GM11168 (cell line): Measurements from ENCODE around the gene RASGRP1.

Source experiments
- in situ Hi-C: fragments of 300-500 bp; cut with MboI; formaldehyde crosslinking; loops from one replicate; pipeline ENCODE4 v1.12.0; 2022; ENCODE audit warnings: low sequenced_read_pairs; ENCODE audit not compliant: unreplicated experiment

The RASGRP1 gene

DNA sequence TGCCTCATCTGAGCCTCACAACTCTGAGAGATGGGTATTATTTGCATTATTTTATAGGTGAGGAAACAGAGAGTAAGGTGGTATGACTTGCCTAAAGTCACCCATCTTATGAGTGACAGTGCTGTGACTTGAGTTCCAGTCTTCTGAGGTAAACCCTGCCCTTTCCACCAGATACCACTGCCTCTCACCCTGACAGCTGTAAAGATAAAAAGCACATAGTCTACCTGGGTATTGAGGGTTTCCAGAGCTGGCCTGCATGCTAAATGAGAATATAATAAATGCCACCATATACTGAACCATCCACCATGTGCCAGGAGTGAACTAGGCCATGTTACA lies 25.6 kb downstream of the RASGRP1 start:
- in situ Hi-C loops, result no loop called here

DNA sequence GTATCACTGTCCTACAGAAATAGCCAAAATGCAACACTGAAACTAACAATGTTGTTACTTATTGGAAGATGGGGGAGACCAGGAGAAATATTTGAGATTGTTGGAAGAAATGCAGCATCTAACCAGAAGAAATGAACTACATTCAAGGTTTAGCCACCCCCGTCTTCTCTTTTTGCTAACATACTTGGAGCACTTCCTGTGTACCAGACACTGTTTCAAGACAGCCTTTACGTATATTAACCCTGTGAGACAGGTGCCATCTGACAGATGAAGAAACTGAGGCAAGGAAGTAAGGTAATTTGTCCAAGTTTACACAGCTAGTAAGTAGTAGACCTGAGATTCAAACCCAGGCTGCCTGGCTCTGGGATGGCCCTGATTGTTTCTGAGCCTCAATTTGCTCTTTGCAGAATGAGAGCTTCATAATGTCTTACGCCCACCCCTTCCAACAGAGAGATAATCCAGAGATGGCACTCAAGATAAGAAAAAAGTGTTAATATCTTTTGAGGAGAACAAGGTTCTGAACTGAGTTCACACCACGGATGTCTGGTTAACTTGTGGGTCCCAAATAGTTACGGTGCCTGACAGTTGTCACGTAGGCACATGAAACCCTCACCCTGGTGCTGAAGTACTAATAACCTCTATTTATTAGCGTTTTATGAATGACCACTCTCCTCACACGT lies 26.1 kb downstream of the RASGRP1 start:
- in situ Hi-C loops, result no loop called here

DNA sequence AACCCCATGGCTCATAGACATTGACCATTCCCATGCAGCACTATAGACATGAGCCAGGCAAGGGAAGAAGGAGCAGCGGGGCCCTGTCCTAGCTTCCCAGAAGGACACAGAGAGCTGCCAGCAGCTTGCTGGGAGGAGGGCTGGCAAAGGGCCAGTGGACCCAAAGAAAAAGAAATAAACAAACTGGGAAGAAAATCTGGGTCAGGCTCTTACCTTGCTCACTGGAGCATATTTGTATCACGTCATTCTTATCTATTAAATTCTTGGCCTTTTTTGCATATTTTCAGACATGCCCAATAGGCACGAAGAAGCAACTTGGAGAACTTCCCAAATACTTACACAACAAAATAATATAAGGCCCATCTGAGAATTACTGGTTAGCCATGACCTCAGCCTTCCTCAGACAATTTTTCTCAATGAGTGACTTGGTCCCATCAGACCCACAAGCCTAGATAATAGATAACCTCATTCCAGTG lies 28.4 kb downstream of the RASGRP1 start:
- in situ Hi-C loops, result no loop called here

- in situ Hi-C loops, result no loop called here
Observed at GRCh38 chr15:38535491-38536200, 29.0 kb downstream of the RASGRP1 start.

GRCh38 chr15:38534691-38535090 lies 29.9 kb downstream of the RASGRP1 start:
- in situ Hi-C loops, result no loop called here

GRCh38 chr15:38533926-38534325 lies 30.7 kb downstream of the RASGRP1 start:
- in situ Hi-C loops, result no loop called here

GRCh38 chr15:38533416-38533915 lies 31.1 kb downstream of the RASGRP1 start:
- in situ Hi-C loops, result no loop called here

DNA sequence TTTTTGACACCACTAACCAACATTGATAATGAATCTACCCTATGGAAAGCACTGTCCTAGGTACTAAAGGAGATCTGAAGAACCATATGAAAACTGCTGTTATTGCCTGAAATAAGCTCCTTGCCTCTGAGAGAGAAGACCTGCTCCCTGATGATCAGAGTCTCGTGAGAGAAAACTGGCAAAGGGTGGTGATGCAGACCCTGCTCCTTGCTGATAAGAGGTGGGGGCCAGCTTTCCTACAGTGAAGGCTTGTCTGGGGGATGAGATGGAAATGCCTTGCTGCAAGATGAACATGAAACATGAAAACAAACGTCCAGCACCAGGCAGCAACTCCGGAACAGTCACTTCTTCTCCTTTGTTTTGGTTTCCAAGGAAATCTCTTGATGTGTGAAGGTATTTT lies 31.9 kb downstream of the RASGRP1 start:
- in situ Hi-C loops, result no loop called here

DNA sequence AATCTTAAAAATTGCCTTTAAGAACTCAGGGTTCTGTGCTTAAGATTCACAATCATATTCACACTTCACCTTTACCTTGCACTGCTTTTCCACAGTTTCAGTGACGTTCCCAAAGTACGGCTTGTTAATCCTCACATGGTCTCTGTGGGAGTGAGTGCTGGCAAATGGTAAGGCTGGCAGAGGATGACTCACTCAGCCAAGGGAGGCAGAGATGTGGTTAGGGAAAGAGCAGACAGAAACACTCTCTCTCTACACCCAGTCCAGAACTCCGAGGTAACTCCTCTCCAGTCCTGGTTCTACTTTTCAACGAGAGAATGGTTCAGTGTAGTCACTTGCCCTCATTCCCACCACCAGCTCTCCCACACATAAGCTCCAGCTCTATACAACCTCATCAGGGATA lies 33.1 kb downstream of the RASGRP1 start:
- in situ Hi-C loops, result no loop called here

DNA sequence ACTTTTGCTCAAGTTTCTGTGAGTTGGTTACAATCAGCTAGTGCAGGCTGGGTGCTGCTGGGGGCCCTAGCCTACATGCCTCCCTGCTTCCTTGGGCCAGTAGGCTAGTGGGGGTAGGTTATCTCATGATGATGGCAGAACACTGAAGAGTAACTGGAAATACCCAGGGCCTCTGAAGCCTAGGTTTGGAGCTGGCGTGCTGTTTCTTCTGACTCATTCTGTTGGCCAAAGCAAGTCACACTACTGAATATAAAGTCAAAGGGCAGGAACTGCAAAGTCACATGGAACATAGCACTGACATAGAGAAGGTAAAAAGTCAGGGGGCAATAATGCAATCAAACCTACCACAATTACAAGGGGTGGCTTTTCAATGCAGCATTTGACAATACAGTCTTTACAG lies 34.5 kb downstream of the RASGRP1 start:
- in situ Hi-C loops, result no loop called here

- in situ Hi-C loops, result no loop called here
Observed at GRCh38 chr15:38528294-38528693, 36.3 kb downstream of the RASGRP1 start.

- in situ Hi-C loops, result no loop called here
Observed at GRCh38 chr15:38526158-38526557, 38.5 kb downstream of the RASGRP1 start.

DNA sequence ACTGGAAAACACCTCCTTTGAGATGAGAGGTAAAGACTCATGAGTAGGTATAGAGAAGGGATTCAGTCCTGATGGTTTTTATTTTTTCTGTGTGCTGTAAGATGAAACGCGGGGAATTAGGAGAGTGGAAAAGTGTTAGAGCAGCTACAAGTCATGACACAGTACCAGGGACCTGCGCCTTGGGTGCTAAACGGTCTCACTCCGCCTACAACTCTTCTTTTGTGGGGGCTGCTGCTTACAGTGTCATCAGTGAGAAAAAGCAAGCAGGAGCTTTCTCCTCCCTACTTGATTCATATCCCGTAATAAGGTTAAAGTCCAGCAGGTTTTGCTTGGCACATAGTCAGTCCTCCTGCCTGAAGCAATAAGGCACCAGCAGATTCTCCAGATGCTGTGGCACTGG lies 39.1 kb downstream of the RASGRP1 start:
- in situ Hi-C loops, result no loop called here

- in situ Hi-C loops, result no loop called here
Observed at GRCh38 chr15:38524156-38524555, 40.5 kb downstream of the RASGRP1 start.

GRCh38 chr15:38522922-38523321 lies 41.7 kb downstream of the RASGRP1 start:
- in situ Hi-C loops, result no loop called here

- in situ Hi-C loops, result no loop called here
Observed at GRCh38 chr15:38521316-38521715, 43.3 kb downstream of the RASGRP1 start.

GRCh38 chr15:38520035-38520434 lies 44.6 kb downstream of the RASGRP1 start:
- in situ Hi-C loops, result no loop called here

DNA sequence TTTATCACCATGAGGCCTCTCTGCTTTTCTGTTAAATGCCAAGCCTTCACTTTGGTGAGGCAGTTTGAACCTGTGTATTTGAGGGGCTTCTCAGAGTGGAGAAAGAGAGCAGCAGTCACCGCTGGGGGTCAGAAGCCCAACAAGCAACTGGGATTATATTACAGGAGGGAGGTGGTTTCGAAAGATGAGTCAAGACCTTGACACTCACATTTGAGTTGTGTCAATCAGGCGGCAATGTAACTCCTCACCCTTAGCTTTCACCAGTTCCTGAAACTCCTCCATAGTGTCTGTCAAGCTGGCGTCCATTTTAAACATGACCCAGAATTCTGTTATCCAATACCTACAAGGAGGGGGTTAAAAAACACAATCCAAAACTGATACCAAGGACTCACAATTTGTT lies 46.5 kb downstream of the RASGRP1 start:
- in situ Hi-C loops, result no loop called here

DNA sequence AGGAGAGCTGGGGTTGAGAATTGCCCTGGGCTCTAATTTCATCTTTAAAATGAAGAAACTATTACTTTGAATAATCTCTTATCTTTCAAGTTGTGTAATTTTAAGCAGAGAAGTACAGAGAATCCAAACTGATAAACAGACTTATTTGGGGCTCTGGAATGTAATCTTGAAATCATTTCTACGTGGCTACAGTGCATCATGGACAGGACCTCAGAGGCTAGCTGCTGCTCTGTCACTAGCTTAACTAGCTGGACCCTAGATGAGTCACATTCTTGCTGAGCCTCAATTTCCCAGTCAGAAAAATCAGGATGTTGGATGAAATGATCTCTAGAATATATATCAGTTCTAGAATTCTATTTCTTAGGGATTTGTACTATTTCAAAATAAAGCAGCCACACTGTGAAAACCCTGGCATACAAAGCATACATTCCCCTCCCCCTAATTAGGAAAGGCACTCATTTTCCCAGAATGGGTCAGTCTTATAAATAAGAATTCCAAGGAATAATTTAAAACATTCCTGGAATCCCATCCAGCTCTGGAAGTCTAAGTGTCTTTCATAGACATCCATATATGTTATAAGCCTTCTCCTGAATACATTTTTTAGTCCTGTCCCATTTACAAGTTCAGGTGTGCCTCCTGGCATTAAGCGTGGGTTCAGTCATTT lies 47.2 kb downstream of the RASGRP1 start:
- in situ Hi-C loops, result no loop called here

DNA sequence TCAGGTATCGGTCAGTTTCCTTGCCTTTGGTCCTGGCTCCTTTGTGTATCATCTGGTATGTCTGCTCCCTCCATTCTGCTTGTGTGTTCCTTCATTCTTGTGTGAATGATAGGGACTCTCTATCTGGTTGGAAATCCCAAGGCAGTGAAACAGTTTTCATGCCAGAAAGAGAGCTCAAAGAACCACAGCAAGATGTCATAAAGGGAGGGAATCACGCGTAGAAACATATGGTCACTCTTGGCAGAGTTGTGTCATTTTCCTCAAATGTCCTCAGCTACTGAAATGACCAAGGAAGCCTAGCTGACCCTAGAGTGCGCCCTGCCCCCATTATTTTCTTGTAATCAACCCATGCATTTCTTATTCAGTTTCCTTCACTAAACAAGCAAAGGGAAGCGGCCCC lies 48.0 kb downstream of the RASGRP1 start:
- in situ Hi-C loops, result no loop called here

DNA sequence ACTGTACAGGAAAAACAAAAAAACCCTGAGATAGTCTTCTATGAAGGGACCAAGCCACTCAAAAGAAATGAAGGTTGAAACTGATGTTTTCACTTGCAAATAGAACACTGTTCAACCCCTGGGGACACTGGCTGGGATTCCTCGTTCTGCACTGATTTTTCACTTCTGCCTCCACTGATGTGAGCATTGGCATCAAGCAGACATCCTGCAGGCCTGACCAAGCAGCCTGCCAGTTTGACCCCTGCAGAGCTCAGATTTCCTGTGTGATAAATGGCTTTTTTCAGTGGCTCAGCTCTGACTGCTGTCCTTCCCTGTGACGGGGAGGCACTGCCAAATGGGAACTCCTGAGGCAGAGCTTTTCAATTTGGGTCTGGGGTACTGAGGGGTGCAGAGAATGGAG lies 50.0 kb downstream of the RASGRP1 start:
- in situ Hi-C loops, result no loop called here
